Mesothelial cell of epicardium (in vitro differentiated cells): Measurements from ENCODE around the gene PACSIN1. TPM values are rescaled to one million over a fixed set of nuclear protein-coding genes. Genes with fewer than 3 reads are reported as not detected.
"Not testable (repeated sequence)": the region's sequence is repeated elsewhere in the genome, so short reads cannot be mapped to it uniquely, and the experiment has no call there.

Experiments used
- DNase-seq, 2 experiments: peaks; one replicate each; pipeline ENCODE4 v3.0.0; 2021; ENCODE audit warnings: low spot score in 2 of 2; ENCODE audit not compliant: unreplicated experiment in 2 of 2
- H3K27ac Mint-ChIP-seq: 2 replicates; pipeline ENCODE4 v1.8.0; 2021; ENCODE audit warnings: mixed read lengths
- H3K27me3 Mint-ChIP-seq: 2 replicates; pipeline ENCODE4 v1.8.0; 2021; ENCODE audit warnings: low read depth, mixed read lengths
- H3K36me3 Mint-ChIP-seq: 2 replicates; pipeline ENCODE4 v1.8.0; 2021; ENCODE audit warnings: mixed read lengths
- H3K4me1 Mint-ChIP-seq: 2 replicates; pipeline ENCODE4 v1.8.0; 2021; ENCODE audit warnings: mixed read lengths
- H3K4me3 Mint-ChIP-seq: 2 replicates; pipeline ENCODE4 v1.8.0; 2021; ENCODE audit warnings: mild to moderate bottlenecking, moderate library complexity, mixed read lengths
- H3K9me3 Mint-ChIP-seq: 2 replicates; pipeline ENCODE4 v1.8.0; 2021; ENCODE audit warnings: mixed read lengths
- total RNA-seq: library from RNA; stranded (reverse); gene quantifications from 3 replicates; pipeline ENCODE4 v1.2.1, GENCODE V29; 2021
- TF ChIP-seq, protein P1 (sequence below): fragments of 200-600 bp; sonication (generic); IDR thresholded peaks from one replicate; pipeline ENCODE4 v1.5.0; 2021; ENCODE audit warnings: antibody characterized with exemption; ENCODE audit not compliant: unreplicated experiment

Gene PACSIN1
- total RNA-seq, 1 donor from 2014 or later, result 3.3 TPM

DNA sequence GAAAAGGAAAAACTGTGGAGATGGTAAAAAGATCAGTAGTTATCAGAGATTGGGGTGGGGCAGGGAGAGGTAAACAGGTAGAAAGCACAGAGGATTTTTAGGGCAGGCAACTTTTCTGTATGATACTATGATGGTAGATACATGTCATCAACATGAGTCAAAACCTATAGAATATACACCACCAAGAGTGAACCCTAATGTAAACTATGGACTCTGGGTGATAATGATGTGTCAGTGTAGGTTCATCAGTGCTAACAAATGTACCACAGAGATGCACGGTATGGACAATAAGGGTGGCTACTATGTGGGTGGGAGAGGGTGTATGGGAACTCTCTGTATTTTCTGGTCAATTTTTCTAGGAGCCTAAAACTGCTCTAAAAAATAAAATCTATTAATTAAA is 18.5 kb downstream of the PACSIN1 start:
- Mint-ChIP-seq H3K4me1 (peaks cover 2% of the 10 kb centered on the region), H3K36me3 (no peaks in the 10 kb centered on the region), H3K27me3 (no peaks in the 10 kb centered on the region), H3K27ac (no peak overlapping the region), H3K4me3 (no peak overlapping the region), H3K9me3 (no peaks in the 10 kb centered on the region)
- DNase-seq, result no peak
- TF ChIP-seq, protein P1, sequence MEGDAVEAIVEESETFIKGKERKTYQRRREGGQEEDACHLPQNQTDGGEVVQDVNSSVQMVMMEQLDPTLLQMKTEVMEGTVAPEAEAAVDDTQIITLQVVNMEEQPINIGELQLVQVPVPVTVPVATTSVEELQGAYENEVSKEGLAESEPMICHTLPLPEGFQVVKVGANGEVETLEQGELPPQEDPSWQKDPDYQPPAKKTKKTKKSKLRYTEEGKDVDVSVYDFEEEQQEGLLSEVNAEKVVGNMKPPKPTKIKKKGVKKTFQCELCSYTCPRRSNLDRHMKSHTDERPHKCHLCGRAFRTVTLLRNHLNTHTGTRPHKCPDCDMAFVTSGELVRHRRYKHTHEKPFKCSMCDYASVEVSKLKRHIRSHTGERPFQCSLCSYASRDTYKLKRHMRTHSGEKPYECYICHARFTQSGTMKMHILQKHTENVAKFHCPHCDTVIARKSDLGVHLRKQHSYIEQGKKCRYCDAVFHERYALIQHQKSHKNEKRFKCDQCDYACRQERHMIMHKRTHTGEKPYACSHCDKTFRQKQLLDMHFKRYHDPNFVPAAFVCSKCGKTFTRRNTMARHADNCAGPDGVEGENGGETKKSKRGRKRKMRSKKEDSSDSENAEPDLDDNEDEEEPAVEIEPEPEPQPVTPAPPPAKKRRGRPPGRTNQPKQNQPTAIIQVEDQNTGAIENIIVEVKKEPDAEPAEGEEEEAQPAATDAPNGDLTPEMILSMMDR, result no peak

DNA sequence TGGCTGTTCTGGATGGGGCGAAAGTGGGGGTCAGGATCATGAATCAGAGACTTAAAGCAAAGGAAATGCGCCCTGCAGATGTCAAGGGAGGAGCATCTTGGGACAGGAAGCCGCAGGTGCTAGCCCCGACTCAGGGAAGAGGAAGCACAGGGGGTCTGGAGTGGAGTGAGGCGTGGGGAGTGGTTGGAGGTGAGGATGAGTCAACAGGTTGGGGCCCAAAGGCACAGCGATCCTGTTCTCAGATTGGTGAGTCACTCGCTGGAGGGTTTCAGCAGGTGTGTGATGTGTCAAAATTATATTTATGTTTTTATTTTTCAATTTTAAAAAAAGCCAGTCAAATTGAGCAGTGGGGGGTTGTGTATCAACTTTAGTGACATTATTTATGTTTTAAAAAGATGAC is 19.0 kb downstream of the PACSIN1 start:
- no peak for DNase-seq
- Mint-ChIP-seq H3K36me3 (no peaks in the 10 kb centered on the region), H3K27me3 (no peaks in the 10 kb centered on the region), H3K9me3 (no peaks in the 10 kb centered on the region), H3K4me1 (peaks cover 2% of the 10 kb centered on the region), H3K4me3 (no peak overlapping the region), H3K27ac (no peak overlapping the region)
- TF ChIP-seq, protein P1, result no peak

DNA sequence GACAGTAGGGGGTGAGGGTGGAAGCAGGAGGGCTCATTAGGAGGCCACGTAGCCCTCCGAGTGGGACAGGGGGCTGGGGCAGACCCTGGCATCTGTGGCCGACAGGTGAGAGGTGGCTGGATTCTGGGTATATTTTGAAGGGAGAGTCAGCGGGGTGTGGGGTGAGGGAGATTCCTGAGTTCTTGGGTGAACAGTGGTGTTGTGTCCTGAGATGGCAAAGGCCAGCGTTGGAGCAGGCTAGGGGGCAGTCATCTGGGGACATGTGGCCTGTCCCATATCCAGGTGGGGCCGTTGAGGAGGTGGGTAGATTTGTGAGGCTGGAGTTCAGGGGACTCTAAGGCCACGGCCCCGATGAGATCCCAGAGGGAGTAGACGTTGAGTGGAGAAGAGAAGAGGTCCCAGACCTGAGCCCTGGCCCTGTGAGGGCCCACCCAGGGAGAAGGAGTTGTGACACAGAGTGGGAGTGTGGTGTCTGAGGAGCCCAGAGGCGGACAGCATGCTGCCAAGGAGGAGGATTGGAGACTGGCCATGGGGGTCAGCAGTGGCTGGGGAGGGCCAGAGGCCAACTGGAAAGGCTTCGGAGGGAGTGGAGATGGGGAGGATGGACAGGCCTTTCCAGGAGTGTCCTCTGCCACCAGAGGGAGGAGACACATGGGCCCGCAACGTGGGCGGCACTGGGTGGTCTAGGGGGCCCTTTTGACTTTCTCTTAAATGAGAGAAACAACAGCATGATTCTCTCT is 19.6 kb downstream of the PACSIN1 start:
- H3K27me3 Mint-ChIP-seq, result no peaks in the 10 kb centered on the region
- no peaks in the 10 kb centered on the region for H3K36me3 Mint-ChIP-seq
- H3K4me1 Mint-ChIP-seq, result peaks cover 2% of the 10 kb centered on the region
- no peaks in the 10 kb centered on the region for H3K9me3 Mint-ChIP-seq
- H3K4me3 Mint-ChIP-seq, result no peak overlapping the region
- TF ChIP-seq, protein P1, result no peak
- DNase-seq, result no peak
- no peak overlapping the region for H3K27ac Mint-ChIP-seq

DNA sequence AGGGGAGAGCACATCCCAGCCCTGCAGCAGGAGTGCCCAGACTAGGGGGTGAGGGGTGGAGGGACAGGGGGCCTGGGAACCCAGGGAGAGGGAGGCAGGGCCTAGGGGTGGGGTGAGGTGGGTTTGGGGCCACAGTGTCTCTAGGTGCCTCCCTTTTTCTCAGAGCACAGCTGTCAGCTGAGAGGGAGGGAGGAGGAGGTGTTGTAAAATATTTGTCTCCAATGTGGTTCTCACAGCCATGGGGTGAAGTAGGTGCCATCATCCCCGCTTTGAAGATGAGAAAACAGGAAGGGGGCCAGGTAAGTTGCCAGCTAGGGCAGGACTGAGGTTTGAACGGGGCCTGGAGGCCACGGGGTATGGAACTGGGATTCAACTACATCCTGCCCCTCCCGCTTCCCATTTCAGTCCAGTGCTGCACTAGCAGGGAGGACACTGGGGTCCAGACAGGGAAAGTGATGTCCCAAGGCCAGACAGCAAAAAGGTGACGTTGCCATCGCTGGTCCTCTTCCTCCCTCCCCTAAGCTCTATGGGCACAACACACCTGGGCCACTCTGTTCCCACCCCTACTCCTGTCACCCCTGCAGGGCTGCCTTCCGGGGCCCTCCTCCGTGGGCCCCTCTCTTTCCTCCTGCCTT is 20.3 kb downstream of the PACSIN1 start:
- no peaks in the 10 kb centered on the region for H3K9me3 Mint-ChIP-seq
- H3K4me3 Mint-ChIP-seq, result no peak overlapping the region
- H3K36me3 Mint-ChIP-seq, result no peaks in the 10 kb centered on the region
- DNase-seq, result no peak
- no peak overlapping the region for H3K27ac Mint-ChIP-seq
- H3K4me1 Mint-ChIP-seq, result peaks cover 9% of the 10 kb centered on the region
- TF ChIP-seq, protein P1, result no peak
- H3K27me3 Mint-ChIP-seq, result no peaks in the 10 kb centered on the region

DNA sequence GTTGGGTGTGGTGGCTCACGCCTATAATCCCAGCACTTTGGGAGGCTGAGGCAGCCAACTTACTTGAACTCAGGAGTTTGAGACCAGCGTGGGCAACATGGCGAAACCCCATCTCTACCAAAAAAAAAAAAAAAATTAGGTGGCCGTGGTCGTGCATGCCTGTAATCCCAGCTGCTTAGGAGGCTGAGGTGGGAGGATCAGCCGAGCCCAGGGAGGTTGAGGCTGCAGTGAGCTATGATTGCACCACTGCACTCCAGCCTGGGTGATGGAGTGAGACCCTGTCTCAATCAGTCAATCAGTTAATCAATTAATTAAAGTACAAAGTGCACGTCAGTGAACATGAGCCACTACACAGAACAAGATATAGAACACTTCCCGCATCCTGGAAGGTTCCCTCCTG is 21.0 kb downstream of the PACSIN1 start:
- not testable (repeated sequence) for H3K27ac Mint-ChIP-seq, H3K4me3 Mint-ChIP-seq, H3K36me3 Mint-ChIP-seq, H3K9me3 Mint-ChIP-seq, DNase-seq, H3K27me3 Mint-ChIP-seq, H3K4me1 Mint-ChIP-seq

DNA sequence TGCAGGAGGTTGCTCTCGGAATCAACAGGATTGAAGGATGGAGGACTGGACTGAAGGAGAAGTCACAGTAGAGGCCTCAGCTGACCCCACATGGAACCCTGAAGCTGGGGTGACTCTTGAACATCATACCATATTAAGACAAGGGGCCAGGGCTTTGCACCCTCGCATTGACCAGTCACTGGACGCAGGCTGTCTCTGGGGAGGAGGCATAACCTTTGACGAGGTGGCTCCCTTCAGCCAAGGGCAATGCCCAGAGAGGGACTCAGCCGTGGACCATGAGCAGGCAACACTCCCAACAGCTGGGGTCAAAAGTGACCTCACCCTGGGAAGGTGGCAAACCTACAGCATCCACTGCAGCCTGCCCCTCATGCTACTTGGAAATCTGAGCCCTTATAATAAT is 21.7 kb downstream of the PACSIN1 start:
- H3K4me1 Mint-ChIP-seq, result peaks cover 10% of the 10 kb centered on the region

More for the DNA sequence above, 21.7 kb downstream of the PACSIN1 start:
- no peak for DNase-seq
- Mint-ChIP-seq H3K27me3 (no peaks in the 10 kb centered on the region), H3K36me3 (no peaks in the 10 kb centered on the region), H3K4me3 (no peak overlapping the region), H3K9me3 (no peaks in the 10 kb centered on the region), H3K27ac (no peak overlapping the region)
- TF ChIP-seq, protein P1, result no peak
